ENCODE measurements around the gene FGR.
"Not testable (repeated sequence)": the region's sequence is repeated elsewhere in the genome, so short reads cannot be mapped to it uniquely, and the experiment has no call there.

The FGR gene

DNA sequence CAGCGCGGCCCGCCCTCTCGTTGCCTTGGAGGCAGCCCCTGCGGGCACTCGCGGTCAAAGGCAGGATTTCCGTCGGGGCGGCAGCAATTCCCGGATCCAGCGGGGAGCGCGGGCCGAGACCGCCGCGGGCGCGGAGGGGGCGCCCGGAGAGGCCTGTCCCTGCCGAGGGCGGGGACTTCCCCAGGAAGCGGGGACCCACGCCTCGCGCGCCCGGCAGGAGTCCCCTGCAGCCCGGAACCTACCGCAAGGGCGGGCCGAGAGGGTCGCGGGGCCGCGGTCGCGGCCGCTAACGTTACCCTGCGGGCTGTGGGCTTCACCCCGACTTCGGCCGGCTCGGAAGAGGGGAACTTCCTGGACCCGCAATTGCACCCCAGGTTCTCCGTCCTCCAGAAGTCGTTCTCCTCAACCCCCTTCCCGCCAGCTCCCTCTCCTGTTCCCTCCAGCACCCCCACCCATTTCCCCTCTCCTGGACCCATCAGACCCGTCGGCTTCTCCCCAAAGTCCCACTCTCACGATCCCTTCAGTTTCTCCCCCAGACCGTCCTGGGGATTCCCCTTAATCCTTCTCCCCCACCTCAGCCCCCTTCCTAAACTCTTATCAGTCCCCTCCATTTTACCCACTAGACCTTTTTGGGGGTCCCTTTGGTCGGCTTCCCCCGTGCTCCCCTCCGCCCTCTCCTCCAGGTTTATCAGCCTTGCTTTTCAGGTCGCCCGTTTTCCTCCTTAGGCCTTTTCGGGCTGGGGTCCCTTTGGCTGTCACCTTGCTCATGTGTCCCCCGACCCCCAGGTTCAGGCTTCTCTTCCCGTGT lies 604 bp downstream of the FGR start:
- no peak for DNase-seq

DNA sequence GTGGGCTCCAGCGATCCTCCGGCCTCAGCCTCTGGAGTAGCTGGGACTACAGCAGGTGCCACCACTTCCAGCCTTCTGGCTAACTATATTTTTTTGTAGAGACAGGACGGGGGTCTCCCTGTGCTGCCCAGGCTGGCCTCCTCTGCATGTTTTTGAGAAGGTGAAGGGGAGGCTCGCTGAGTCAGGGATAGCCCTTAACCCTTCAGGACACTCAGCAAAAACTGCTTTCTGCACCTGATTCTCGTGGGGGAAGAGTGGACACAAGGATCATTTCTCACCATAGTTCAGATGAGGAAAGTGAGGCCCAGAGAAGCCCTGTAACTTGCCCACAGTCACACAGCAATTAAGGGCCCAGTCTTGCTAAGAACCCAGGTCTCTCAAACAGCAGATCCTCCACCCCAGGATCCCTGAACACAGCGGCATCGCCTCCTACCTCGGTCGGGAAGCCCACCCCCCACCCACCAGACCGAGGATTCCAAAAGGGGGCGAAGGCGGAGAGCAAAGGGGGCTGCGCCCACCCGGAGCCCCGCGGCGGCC lies 1.3 kb downstream of the FGR start:
- no peak for DNase-seq

DNA sequence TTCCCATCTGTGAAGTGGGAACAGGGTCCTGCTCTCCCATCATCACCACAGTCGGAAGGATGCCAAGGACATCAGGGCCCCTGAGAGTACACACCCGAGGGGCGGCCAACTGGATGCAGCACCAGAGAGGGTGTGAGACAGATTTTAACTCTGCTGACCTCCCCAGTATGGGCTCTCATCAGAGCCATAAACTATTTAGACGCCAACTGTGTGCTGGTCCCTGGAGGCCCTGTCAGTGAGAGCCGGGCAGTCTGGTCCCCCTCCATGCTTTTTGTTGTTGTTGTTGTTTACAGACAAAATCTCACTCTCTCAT lies 1.7 kb downstream of the FGR start:
- DNase-seq: no peak

DNA sequence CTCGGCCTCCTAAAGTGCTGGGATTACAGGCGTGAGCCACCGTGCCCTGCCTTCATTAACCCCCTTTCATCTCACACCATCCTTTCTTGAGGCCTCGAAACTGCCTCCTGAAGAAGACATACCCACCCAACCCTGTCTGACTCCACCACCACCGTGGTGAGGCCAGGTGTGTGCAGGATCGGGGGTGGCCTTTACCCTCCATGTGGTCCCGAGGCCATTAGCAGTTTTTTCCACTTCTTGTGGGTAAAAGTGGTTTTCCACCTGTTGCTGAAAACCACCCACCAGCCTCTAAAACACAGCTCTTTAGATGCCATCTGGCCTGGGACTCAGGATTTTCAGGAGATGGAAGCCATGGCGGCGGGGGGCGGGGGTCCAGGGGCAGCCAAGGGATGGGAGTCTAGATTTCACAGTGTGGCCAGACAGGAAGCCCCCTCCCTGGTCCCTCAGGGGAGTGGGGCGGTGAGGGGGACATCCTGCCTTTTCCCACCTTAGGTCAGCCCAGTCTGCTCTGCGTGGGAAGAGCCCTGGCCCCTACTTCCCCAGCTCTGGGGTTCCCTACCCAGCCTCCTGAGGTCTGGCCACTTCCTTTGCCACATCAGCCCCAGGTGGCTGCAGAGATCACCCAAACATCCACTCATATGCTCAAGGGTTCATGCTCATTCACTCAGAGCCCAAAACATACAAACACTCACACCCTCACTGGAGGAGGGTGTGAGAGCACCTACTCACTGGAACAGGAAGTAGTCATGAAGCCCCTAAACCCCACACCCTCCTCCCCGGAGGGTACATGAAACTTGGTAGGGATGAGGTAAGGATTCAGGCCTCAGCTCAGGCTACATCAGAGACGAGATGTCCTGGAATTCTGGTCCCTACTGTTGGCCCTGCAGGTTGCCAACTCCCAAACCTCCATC lies 2.3 kb downstream of the FGR start:
- DNase-seq: peak; percentile 36

DNA sequence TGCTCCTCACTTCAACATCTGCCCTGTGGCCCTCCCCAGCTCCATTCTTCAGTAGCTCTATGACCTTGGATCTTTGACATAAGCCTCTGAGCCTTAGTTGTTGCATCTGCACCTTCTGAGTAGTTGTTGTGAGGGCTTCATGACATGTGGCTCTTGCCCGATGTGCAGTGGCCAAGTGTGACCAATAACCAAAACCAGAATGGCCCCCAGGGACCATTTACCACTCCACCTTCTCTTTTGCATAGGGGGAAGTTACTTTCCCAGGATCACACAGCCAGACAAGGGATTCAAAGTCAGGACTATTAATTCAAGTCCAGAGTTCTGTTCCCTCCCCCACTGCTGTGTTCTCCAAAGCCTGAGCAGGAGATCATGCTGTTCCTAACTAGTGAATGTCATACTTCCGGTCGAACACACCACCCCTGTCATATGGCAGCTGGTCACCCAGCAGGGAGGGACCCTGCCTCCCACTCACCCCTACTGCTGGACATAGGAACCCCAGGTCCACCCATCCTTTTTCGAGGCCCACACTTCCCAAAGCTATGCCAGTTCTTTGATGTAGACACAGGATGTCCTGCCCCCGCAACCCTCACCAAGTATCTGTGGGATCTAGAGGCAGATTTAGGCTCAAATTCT lies 4.0 kb downstream of the FGR start:
- DNase-seq: no peak

DNA sequence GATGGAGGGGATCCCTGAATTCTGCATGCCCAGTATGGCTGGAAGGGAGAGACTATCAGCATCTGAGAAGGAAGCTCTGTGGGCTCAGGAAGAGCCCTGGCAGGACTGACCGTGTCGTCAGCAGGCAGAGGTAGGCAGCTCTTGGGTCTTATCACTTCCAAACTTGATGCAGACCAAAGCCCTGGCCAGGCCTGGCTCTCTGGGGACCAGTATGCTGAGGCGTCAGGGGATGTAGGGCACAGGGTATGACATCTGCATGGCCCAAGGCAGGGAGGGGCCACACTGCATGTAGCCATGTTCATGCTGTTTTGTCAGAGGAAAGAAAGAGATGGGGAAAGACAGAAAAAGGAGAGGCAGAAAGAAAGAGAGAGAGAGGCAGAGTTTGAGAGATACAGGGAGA lies 6.3 kb downstream of the FGR start:
- no peak for DNase-seq

DNA sequence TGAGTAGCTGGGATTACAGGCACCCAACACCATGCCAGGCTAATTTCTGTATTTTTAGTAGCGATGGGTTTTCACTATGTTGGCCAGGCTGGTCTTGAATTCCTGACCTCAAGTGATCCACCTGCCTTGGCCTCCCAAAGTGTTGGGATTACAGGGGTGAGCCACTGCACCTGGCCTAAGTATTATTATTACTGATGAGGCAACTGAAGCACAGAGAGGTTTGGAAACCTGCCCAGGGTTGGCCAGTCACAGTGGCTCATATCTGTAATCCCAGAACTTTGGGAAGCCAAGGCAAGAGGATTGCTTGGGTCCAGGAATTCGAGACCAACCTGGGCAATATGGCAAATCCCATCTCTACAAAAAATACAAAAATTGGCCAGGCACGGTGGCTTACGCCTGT lies 7.3 kb downstream of the FGR start:
- not testable (repeated sequence) for DNase-seq

DNA sequence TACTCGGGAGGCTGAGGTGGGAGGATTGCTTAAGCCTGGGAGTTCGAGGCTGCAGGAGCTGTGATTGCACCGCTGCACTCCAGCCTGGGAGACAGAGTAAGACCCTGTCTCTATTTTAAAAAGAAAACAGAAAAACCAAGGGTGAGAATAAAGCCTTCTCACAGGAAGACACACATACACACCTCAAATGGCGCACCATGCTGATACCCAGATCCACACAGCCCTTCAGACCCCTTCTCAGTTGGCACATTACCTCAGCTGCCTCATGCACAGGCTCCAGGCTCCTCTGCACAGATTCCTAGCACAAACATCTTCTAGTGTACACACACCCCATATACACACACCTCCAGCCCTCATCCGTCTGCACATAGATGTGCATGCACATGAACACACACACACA lies 7.9 kb downstream of the FGR start:
- no peak for DNase-seq

DNA sequence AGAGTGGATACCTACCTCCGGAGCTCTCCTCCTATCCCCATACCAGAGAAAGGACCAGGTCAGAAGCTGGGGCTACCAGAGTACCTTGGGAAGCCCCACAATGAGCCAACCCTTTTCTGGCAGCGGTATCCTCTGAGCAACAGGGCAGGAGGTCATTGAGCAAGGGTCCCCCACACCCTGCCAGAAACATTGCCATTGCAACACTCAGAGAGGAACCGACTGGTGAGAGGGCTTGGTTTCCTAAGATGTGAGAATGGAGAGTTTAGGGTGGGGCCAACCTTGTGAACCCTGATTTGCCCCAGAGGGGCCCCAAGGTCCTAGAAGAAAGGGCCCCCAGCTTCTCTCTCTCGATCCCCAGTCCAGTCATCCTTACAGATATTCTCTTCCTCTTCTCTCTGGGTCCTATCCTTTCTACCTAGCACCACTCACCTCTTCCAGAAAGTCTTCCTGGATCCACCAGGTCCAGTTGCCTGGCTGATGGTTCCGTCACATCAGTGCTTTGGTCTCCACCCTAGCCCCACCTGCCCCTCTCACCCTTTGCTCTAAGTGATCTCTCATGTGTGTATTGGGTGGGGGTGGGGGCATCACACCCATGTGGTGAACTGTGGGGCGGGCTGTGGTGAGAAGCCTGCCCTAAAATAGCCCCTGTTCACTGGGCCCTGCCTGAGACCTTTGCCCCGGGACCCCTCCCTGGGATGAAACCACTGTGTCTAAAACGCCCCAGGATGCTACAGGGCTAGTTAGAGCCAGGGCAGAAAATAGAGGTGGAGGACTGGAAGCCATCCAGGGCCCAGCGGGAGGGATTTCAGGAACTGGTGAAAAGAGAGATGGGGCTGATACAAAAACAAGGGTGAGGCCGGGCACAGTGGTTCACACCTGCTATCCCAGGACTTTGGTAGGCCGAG lies 8.7 kb downstream of the FGR start:
- DNase-seq: no peak

DNA sequence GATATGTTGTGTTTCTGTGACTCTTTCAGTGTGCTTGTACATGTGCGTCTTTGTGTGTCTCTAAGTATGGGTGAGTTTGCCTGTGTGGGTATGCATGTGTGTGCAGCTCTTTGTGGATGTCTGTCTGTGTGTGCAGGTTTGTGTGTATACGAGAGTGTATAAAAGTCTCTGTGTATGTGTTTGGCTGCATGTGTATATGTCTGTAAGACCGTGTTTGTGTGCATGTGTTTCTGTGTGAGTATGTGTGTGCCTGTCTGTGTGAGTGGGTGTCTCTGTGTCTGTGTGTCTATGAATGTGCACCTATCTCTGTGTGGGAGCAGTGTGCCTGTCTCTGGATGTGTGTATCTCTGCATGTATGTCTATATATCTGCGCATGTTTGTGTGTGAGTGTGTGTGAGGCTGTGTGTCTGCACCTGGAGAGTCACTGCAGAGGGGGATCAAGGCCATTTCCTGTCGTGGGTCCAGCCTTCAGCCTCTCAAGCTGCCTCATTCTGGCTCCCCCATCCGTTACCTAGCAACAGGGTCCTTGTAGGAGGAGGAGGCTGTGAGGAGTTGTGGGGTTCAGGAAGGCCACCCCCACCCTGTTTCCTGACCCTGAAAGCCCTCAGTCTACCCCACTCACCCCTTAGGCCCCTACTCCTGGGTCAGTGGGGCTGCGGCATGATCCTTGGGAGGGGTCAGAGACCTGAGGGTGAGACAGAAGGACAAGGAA lies 10.4 kb downstream of the FGR start:
- DNase-seq: no peak

DNA sequence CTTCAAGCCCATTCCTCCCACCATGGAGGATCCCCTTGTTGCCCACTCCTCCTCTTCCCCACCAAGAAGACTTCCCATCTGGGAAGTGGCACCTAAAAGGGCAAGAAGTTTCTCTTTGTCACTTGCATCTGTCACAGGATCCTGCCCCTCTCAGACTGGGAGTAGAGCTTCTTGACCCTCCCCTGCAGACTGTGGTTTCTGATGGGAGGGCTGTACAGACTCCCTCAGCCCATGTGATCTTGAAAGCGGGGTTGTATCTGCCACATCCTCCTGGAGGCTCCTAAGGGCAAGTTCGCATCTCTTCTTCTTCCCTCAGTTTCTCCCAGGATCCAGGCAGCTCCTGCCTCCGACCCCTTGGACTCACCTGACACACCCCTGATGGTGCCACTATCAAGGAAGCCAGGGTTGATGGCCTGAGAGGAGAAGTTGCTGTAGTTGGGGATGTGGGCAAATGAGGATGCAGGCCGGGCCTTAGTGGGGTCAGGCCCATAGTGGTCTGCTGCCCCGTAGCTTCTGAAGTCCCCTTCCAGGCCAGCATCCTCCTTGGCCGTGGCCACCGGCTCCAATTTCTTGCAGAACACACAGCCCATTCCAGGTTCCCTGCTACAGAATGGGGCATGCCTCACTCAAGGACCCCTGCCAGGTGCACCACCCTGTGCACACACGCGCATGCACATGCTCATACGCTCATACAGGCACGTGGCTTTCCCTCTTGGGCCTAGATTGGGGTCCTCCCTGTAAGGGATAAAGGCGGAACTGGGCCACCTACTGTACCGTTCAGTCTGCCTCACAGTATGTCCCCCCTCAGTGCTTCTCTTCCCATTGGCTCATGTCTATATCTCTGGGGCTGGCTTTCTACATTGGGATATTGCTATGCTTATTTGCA lies 11.4 kb downstream of the FGR start:
- DNase-seq: no peak

DNA sequence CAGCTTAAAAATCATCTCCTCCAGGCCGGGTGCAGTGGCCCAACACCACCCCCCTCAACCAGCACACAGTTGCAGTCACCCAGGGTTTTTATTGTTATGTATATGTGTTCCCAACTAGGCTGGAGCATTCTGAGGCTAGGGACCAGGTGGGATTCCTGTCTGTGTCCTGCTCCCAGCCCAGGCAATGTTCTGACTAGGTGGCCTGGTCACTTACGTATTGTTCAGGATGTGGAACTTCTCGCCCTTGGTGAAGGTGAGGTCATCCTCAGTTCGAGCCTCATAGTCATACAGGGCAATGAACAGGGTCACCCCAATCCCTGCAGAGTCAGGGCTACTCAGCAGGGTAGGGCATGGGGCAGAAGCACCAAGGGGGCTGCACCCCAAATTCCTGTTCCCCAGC lies 12.2 kb downstream of the FGR start:
- no peak for DNase-seq

DNA sequence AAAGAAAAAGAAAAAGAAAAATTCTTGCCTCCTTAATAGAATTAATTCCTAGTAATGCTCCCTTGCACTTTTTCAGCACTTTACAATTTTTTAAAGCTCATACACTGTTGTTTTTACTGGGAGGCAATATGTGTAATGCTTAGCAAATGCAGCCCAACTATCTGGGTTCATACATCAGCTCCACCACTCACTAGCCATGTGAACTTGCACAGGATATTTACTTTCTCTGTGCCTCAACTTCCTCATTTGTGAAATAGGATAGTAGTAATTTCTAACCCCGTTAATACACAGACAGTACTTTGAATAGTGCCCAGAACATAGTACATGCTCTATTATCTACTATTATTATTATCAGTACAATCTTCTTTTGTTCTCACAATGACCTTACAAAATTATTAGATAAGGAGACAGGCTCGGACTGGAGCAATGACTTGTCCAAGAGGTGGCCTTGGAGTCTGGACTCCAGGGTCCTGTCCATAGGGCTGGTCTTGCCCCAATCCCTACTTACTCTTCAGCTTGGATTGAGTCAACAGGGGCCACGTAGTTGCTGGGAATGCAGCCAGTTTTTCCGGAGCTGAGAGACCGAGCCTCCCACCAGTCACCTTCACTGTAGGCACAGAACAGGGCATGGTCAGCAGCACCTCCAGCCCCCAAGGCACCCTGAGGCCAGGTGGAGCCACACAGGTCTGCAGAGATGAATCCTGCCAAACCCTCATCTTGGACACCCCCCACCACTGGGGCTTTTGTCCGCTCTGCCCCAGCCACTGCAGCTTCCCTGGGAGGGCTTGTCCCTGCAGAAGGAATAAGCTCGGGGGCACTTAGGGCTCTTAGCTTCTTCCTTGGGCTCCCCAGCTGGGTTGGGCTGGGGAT lies 13.7 kb downstream of the FGR start:
- no peak for DNase-seq

DNA sequence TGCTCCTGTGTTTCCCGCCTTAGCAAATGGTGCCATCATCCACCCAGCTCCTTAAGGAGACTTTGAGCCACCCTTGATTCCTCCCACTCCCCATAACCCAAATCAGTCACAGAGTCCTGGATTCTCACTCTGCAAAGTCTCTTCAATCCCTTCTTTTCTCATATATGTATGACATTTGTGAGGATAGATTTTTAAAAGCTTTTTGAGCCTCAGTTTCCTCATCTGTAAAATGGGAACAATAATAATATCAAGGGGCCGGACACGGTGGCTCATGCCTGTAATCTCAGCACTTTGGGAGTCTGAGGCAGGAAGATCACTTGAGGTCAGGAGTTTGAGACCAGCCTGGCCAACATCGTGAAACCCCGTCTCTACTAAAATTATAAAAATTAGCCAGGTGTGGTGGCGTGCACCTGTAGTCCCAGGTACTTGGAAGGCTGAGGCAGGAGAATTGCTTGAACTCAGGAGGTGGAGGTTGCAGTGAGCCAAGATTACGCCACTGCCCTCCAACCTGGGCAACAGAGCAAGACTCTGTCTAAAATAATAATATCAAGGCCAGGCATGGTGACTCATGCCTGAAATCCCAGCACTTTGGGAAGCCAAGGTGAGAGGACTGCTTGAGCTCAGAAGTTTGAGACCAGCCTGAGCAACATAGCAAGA lies 15.1 kb downstream of the FGR start:
- not testable (repeated sequence) for DNase-seq

DNA sequence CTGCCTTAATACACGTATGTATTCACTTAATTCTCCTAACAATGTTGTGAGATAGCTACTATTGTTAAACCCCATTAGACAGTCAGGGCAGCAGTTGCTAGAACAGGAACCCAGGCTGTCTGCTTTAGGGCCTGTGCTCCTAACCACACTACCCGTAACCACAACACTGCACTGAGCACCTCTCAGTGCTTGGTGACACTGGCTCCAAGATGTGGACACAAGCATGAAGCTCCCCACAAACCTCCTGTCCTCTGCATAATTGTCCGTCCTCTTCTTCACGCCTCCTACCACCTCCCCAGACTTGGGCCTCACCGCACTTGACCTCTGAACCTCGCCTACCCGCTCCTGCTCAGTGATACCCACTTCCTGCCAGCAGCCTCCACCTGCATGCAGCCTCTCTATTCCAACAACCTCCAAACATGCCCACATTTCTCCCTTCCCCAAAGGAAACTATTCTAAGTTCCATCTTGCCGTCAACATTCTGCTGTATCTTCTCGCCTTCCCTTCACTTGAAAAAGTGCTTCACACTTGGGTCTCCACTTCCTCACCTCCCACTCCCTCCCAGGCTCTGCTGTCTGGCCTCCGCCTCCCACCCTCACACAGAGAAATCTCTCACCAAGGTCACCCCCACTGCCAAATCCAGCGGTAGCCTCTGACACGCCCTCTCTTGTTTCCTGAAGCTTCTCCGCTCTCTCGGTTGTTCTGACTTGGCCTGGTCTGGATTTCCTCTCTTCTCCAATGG lies 16.5 kb downstream of the FGR start:
- DNase-seq: no peak

DNA sequence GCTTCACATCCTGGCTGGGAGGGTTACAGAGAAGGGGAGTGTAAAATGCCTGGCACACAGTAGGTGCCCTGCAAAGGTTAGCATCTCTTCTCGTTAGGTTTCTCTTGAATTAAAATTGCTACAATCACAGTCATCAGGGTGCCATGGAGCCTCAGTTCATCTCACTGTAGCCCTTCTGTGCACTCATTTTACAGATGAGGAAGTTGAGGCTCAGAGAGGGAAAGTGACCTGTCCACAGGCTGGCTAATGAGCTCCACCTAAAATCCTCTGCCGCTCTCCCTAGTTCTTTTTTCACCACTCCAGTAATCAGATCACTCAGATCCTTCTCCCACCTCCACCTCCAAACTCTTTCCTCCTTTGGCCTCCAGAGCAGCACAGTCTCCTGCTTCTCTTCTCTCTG lies 17.6 kb downstream of the FGR start:
- no peak for DNase-seq

DNA sequence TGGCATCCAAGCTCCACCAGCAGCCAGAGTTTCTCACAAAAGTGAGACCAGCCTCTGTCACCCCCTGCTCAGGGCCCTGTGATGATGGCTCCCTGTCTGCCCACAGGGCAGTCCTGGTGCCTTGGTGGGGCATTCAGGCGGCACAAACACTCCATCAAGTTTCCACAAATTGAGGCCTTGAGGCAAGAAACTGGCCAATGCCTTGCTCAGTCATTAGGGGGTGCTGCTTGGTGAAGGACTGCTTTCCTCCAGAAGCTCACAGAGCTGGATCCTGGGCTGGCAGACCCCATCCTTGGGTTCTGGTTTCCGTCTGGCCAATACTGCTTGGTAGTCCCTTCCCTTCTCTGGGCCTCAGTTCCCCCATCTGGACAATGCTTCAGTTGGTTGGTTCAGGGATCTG lies 18.5 kb downstream of the FGR start:
- DNase-seq: no peak
